GM23338 (cell line): ENCODE data around the gene CR2. TPM values are rescaled to one million over a fixed set of nuclear protein-coding genes. Genes with fewer than 3 reads are reported as not detected.

Source experiments
- ATAC-seq: fragments of 200-7000 bp; cut with Tn5 transposase; 3 replicates; pipeline ENCODE4 v1.9.1; 2020
- DNase-seq: peaks from one replicate; pipeline ENCODE4 v3.0.0-alpha.2; 2015; ENCODE audit warnings: low spot score
- H2AFZ ChIP-seq: fragments of 200-600 bp; sonication (generic); 2 replicates; pipeline ENCODE4 v1.8.0; 2016; ENCODE audit warnings: antibody characterized with exemption, mild to moderate bottlenecking, moderate library complexity
- H3F3A ChIP-seq: fragments of 200-600 bp; sonication (generic); replicated peaks from 2 replicates; pipeline ENCODE4 v1.8.0; 2017; ENCODE audit warnings: antibody characterized with exemption, mixed run types, low read depth
- H3K27ac ChIP-seq: fragments of 200-600 bp; sonication (generic); 2 replicates; pipeline ENCODE4 v1.6.1; 2016; ENCODE audit warnings: low read depth
- H3K27me3 ChIP-seq: fragments of 200-600 bp; sonication (generic); 2 replicates; pipeline ENCODE4 v1.8.0; 2016; ENCODE audit warnings: mild to moderate bottlenecking, mixed run types, moderate library complexity; ENCODE audit not compliant: insufficient read depth
- H3K36me3 ChIP-seq: fragments of 200-600 bp; sonication (generic); 2 replicates; pipeline ENCODE4 v1.8.0; 2016; ENCODE audit warnings: mild to moderate bottlenecking; ENCODE audit not compliant: insufficient read depth
- H3K4me1 ChIP-seq: fragments of 200-600 bp; sonication (generic); 2 replicates; pipeline ENCODE4 v1.8.0; 2016; ENCODE audit warnings: mild to moderate bottlenecking, moderate library complexity; ENCODE audit not compliant: insufficient read depth
- H3K4me2 ChIP-seq: fragments of 200-600 bp; sonication (generic); 2 replicates; pipeline ENCODE4 v1.7.1; 2017; ENCODE audit warnings: mixed run types
- H3K4me3 ChIP-seq: fragments of 200-600 bp; sonication (generic); 2 replicates; pipeline ENCODE4 v1.6.1; 2016; ENCODE audit warnings: mixed run types
- H3K79me2 ChIP-seq: fragments of 200-600 bp; sonication (generic); replicated peaks from 2 replicates; pipeline ENCODE4 v1.8.0; 2017; ENCODE audit warnings: mild to moderate bottlenecking; ENCODE audit not compliant: insufficient read depth
- H3K9me2 ChIP-seq: fragments of 200-600 bp; sonication (generic); 2 replicates; pipeline ENCODE4 v1.8.0; 2017; ENCODE audit not compliant: insufficient read depth
- H4K20me1 ChIP-seq: fragments of 200-600 bp; sonication (generic); replicated peaks from 2 replicates; pipeline ENCODE4 v1.8.0; 2017; ENCODE audit warnings: mild to moderate bottlenecking; ENCODE audit not compliant: insufficient read depth
- H3K27ac Mint-ChIP-seq: 2 replicates; pipeline ENCODE4 v1.8.0; 2020; ENCODE audit warnings: inconsistent platforms, mild to moderate bottlenecking, moderate library complexity, mixed read lengths
- H3K27me3 Mint-ChIP-seq: 3 replicates; pipeline ENCODE4 v1.8.0; 2022; ENCODE audit warnings: low read depth, mild to moderate bottlenecking, moderate library complexity, mixed read lengths, inconsistent platforms; ENCODE audit not compliant: insufficient read depth, poor library complexity
- H3K36me3 Mint-ChIP-seq: 3 replicates; pipeline ENCODE4 v1.8.0; 2021; ENCODE audit warnings: low read depth, mild to moderate bottlenecking, inconsistent platforms, moderate library complexity, mixed read lengths
- H3K4me1 Mint-ChIP-seq: 3 replicates; pipeline ENCODE4 v1.8.0; 2020; ENCODE audit warnings: mild to moderate bottlenecking, inconsistent platforms, mixed read lengths
- H3K4me3 Mint-ChIP-seq: 3 replicates; pipeline ENCODE4 v1.8.0; 2021; ENCODE audit warnings: moderate library complexity, mild to moderate bottlenecking, inconsistent platforms, mixed read lengths
- H3K9me3 Mint-ChIP-seq: 3 replicates; pipeline ENCODE4 v1.8.0; 2020; ENCODE audit warnings: moderate library complexity, mild to moderate bottlenecking, inconsistent platforms, mixed read lengths
- CREB1 ChIP-seq: fragments of 250-450 bp; sonication (Bioruptor Pico); IDR thresholded peaks from 2 replicates; pipeline ENCODE4 v1.5.0; 2020; ENCODE audit warnings: low read depth, mild to moderate bottlenecking, moderate library complexity
- EZH2phosphoT487 ChIP-seq: fragments of 200-600 bp; sonication (generic); IDR thresholded peaks from one replicate; pipeline ENCODE4 v1.8.1; 2018; ENCODE audit warnings: antibody characterized with exemption; ENCODE audit not compliant: unreplicated experiment
- JUNB ChIP-seq: IDR thresholded peaks from one replicate; pipeline ENCODE4 v1.6.1; 2016; ENCODE audit warnings: antibody characterized with exemption; ENCODE audit not compliant: unreplicated experiment
- NANOG ChIP-seq: IDR thresholded peaks from 2 replicates; pipeline ENCODE4 v1.6.1; 2016; ENCODE audit warnings: antibody characterized with exemption, borderline replicate concordance
- POLR2AphosphoS5 ChIP-seq: IDR thresholded peaks from 2 replicates; pipeline ENCODE4 v1.6.1; 2016; ENCODE audit warnings: antibody characterized with exemption, low read depth
- ZNF114 ChIP-seq: fragments of 250-450 bp; sonication (Bioruptor Pico); IDR thresholded peaks from 2 replicates; pipeline ENCODE4 v1.5.0; 2020; ENCODE audit warnings: mild to moderate bottlenecking, moderate library complexity
- ZNF331 ChIP-seq: fragments of 250-450 bp; sonication (Bioruptor Pico); IDR thresholded peaks from 2 replicates; pipeline ENCODE4 v1.5.0; 2020; ENCODE audit warnings: low read depth, mild to moderate bottlenecking, moderate library complexity
- polyA plus RNA-seq: library from polyadenylated mRNA; unstranded; fragments of >200 nt; fragmentation: Nextera tagmentation; extraction: Ambion mirVana; gene quantifications from 2 replicates; pipeline ENCODE4 v1.2.1, GENCODE V29; 2016
- total RNA-seq: library from RNA; depleted of rRNA; stranded (reverse); fragments of >200 nt; shearing (Covaris generic); gene quantifications from 2 replicates; pipeline ENCODE4 v1.2.3, GENCODE V29; 2014
- TF ChIP-seq, protein P1 (sequence below): fragments of 250-450 bp; sonication (Bioruptor Pico); IDR thresholded peaks from 2 replicates; pipeline ENCODE4 v1.5.0; 2020; ENCODE audit warnings: mild to moderate bottlenecking, moderate library complexity
- TF ChIP-seq, protein P2 (sequence below), 2 experiments: fragments of 200-600 bp in 1 of 2; sonication (generic) in 1 of 2; conservative IDR thresholded peaks; 2 replicates each; pipeline versions ENCODE4 v1.5.1 to v1.6.1; 2016 to 2017; ENCODE audit warnings: antibody characterized with exemption in 2 of 2, low read depth in 2 of 2, mild to moderate bottlenecking in 2 of 2, moderate library complexity in 1 of 2
- TF ChIP-seq, protein P3 (sequence below): IDR thresholded peaks from 2 replicates; pipeline ENCODE4 v1.6.1; 2016; ENCODE audit warnings: antibody characterized with exemption

CR2 gene
- total and polyA plus RNA-seq, 2 experiments from 2014 or later, result 2.7 to 5.4 TPM

DNA sequence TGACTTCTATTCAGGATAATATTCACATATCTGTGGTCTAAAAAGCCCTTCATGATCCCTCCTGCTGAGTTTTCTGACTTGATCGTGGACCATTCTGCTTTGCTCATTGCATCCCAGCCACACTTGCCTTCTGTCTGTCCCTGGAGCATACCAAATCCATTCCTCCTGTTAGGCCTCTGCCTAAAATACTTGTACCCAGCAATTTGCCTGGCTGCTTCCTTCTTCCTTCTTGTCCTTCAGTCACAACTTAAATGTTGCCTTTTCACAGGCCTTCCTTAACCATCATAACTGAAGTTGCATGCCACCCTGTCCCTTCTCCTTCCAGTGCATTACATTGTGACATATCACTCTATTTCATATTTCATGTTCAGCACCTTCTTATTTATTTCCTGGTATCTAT, 4.3 kb downstream of the CR2 start (continued):
- TF ChIP-seq, protein P1, sequence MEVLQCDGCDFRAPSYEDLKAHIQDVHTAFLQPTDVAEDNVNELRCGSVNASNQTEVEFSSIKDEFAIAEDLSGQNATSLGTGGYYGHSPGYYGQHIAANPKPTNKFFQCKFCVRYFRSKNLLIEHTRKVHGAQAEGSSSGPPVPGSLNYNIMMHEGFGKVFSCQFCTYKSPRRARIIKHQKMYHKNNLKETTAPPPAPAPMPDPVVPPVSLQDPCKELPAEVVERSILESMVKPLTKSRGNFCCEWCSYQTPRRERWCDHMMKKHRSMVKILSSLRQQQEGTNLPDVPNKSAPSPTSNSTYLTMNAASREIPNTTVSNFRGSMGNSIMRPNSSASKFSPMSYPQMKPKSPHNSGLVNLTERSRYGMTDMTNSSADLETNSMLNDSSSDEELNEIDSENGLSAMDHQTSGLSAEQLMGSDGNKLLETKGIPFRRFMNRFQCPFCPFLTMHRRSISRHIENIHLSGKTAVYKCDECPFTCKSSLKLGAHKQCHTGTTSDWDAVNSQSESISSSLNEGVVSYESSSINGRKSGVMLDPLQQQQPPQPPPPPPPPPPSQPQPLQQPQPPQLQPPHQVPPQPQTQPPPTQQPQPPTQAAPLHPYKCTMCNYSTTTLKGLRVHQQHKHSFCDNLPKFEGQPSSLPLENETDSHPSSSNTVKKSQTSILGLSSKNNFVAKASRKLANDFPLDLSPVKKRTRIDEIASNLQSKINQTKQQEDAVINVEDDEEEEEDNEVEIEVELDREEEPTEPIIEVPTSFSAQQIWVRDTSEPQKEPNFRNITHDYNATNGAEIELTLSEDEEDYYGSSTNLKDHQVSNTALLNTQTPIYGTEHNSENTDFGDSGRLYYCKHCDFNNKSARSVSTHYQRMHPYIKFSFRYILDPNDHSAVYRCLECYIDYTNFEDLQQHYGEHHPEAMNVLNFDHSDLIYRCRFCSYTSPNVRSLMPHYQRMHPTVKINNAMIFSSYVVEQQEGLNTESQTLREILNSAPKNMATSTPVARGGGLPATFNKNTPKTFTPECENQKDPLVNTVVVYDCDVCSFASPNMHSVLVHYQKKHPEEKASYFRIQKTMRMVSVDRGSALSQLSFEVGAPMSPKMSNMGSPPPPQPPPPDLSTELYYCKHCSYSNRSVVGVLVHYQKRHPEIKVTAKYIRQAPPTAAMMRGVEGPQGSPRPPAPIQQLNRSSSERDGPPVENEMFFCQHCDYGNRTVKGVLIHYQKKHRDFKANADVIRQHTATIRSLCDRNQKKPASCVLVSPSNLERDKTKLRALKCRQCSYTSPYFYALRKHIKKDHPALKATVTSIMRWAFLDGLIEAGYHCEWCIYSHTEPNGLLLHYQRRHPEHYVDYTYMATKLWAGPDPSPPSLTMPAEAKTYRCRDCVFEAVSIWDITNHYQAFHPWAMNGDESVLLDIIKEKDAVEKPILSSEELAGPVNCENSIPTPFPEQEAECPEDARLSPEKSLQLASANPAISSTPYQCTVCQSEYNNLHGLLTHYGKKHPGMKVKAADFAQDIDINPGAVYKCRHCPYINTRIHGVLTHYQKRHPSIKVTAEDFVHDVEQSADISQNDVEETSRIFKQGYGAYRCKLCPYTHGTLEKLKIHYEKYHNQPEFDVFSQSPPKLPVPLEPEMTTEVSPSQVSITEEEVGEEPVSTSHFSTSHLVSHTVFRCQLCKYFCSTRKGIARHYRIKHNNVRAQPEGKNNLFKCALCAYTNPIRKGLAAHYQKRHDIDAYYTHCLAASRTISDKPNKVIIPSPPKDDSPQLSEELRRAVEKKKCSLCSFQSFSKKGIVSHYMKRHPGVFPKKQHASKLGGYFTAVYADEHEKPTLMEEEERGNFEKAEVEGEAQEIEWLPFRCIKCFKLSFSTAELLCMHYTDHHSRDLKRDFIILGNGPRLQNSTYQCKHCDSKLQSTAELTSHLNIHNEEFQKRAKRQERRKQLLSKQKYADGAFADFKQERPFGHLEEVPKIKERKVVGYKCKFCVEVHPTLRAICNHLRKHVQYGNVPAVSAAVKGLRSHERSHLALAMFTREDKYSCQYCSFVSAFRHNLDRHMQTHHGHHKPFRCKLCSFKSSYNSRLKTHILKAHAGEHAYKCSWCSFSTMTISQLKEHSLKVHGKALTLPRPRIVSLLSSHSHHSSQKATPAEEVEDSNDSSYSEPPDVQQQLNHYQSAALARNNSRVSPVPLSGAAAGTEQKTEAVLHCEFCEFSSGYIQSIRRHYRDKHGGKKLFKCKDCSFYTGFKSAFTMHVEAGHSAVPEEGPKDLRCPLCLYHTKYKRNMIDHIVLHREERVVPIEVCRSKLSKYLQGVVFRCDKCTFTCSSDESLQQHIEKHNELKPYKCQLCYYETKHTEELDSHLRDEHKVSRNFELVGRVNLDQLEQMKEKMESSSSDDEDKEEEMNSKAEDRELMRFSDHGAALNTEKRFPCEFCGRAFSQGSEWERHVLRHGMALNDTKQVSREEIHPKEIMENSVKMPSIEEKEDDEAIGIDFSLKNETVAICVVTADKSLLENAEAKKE (CRISPR knock-in tag), result no peak
- TF ChIP-seq, protein P2, sequence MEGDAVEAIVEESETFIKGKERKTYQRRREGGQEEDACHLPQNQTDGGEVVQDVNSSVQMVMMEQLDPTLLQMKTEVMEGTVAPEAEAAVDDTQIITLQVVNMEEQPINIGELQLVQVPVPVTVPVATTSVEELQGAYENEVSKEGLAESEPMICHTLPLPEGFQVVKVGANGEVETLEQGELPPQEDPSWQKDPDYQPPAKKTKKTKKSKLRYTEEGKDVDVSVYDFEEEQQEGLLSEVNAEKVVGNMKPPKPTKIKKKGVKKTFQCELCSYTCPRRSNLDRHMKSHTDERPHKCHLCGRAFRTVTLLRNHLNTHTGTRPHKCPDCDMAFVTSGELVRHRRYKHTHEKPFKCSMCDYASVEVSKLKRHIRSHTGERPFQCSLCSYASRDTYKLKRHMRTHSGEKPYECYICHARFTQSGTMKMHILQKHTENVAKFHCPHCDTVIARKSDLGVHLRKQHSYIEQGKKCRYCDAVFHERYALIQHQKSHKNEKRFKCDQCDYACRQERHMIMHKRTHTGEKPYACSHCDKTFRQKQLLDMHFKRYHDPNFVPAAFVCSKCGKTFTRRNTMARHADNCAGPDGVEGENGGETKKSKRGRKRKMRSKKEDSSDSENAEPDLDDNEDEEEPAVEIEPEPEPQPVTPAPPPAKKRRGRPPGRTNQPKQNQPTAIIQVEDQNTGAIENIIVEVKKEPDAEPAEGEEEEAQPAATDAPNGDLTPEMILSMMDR (conservative IDR thresholded peaks at IDR 0.05; ENCODE audit: low read depth in 2 of 2), result no peak
- TF ChIP-seq EZH2phosphoT487 (no peak), NANOG (no peak)

DNA sequence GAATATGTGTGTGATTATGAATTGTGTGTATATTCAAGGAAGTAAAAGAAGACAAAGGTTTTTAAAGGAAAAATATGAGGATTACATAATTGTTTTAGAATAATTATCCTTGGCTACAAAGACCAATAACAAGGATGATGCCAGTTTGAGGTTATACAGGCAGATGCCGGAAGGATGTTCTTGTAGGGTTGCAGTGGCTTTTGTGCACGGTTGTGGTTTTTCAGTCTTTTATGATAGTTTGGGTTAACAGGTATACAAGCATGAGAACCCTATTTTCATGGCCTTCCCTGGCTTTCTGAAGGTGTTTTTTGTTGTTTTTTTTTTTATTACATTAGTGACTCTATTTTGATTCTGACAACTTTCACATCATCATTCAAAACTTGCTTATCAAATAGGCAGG, 4.9 kb downstream of the CR2 start:
- H3K9me3 Mint-ChIP-seq, result no peaks in the 10 kb centered on the region
- TF ChIP-seq POLR2AphosphoS5 (no peak), ZNF114 (no peak), CREB1 (no peak), ZNF331 (CRISPR knock-in tag) (no peak), JUNB (no peak)
- TF ChIP-seq, protein P3, sequence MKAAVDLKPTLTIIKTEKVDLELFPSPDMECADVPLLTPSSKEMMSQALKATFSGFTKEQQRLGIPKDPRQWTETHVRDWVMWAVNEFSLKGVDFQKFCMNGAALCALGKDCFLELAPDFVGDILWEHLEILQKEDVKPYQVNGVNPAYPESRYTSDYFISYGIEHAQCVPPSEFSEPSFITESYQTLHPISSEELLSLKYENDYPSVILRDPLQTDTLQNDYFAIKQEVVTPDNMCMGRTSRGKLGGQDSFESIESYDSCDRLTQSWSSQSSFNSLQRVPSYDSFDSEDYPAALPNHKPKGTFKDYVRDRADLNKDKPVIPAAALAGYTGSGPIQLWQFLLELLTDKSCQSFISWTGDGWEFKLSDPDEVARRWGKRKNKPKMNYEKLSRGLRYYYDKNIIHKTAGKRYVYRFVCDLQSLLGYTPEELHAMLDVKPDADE, result no peak
- TF ChIP-seq, protein P2 (conservative IDR thresholded peaks at IDR 0.05; ENCODE audit: low read depth in 2 of 2), result no peak

More for the DNA sequence above, 4.9 kb downstream of the CR2 start:
- DNase-seq, result no peak
- peaks cover 10% of the 10 kb centered on the region for H3K27me3 Mint-ChIP-seq
- no peak overlapping the region for H3K4me3 ChIP-seq
- no peaks in the 10 kb centered on the region for H3K9me2 ChIP-seq
- H3K4me1 Mint-ChIP-seq, result peaks cover 3% of the 10 kb centered on the region; the same call in 2 of the 3 replicates
- no peaks in the 10 kb centered on the region for H3F3A ChIP-seq
- no peaks in the 10 kb centered on the region for H4K20me1 ChIP-seq
- no peaks in the 10 kb centered on the region for H3K36me3 Mint-ChIP-seq
- ATAC-seq, result no peak
- no peak overlapping the region for H3K4me2 ChIP-seq
- H2AFZ ChIP-seq, result no peak overlapping the region
- H3K27me3 ChIP-seq, result peaks cover 25% of the 10 kb centered on the region
- no peaks in the 10 kb centered on the region; the same call in 1 of the 2 replicates for H3K4me1 ChIP-seq
- no peak overlapping the region for H3K4me3 Mint-ChIP-seq
- no peak overlapping the region for H3K27ac Mint-ChIP-seq
- H3K79me2 ChIP-seq, result no peaks in the 10 kb centered on the region
- no peak overlapping the region for H3K27ac ChIP-seq
- no peaks in the 10 kb centered on the region for H3K36me3 ChIP-seq
